NCI-H1105 treated with DMSO at 0.1 percent for 48 hours (cell line): ENCODE measurements around the gene IER3.
A peak's percentile ranks its signal among the peaks of the same experiment; 100 is the strongest.
"Not testable (repeated sequence)": the region's sequence is repeated elsewhere in the genome, so short reads cannot be mapped to it uniquely, and the experiment has no call there.

Source experiments
- DNase-seq: peaks from one replicate; lab custom pipeline; 2025; lab: John Stamatoyannopoulos, UW

IER3 gene

GRCh38 chr6:30768634-30769087 is 24.3 kb upstream of the IER3 start:
- no peak for DNase-seq

- DNase-seq, result no peak
Observed at GRCh38 chr6:30767944-30768301, 23.6 kb upstream of the IER3 start.

- DNase-seq, result no peak
Observed at GRCh38 chr6:30767158-30767943, 23.0 kb upstream of the IER3 start.

GRCh38 chr6:30766461-30767157 is 22.3 kb upstream of the IER3 start:
- no peak for DNase-seq

DNA sequence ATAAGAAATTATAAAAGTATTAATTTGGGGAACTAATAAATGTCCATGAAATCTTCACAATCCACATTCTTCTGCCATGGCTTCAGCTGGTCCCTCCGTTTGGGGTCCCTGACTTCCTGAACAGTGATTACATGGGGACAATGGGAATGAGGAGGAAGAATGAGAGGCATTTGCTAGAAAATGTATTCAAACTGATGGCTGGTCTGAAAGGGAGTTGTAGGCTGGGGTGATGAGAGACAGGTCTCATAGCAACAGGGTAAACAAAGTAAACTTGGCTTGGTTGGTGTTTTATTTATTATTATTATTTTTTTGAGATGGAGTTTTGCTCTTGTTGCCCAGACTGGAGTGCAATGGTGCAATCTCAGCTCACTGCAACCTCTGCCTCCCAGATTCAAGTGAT is 21.1 kb upstream of the IER3 start:
- not testable (repeated sequence) for DNase-seq

- DNase-seq, result not testable (repeated sequence)
Observed at GRCh38 chr6:30764490-30765043, 20.2 kb upstream of the IER3 start.

- no peak for DNase-seq
Observed at GRCh38 chr6:30763618-30764489, 19.5 kb upstream of the IER3 start.

GRCh38 chr6:30763155-30763617 is 18.8 kb upstream of the IER3 start:
- no peak for DNase-seq

DNA sequence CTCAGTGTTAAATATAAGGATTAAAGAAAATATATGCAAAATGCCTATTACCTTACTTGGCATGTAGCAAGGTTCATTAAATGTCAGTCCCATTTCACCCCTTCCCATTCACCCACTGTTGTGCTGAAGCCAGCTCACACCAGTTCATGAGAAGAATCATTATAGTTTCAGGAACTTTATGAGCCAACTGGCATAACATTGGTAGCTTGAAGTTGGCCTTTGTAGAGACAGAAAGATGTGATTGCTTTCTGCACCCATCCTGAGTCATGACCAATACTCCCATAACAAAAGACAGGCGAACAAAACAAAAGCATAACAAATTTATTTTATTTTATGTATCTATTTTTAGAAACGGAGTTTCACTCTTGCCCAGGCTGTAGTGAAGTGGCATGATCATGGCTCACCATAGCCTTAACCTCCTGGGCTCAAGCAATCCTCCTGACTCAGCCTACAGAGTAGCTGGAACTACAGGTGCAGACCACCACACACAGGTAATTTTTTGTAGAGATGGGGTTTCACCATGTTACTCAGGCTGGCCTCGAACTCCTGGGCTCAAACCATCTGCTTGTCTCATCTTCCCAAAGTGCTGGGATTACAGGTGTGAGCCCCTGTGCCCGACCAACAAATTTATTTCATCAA is 17.6 kb upstream of the IER3 start:
- no peak for DNase-seq

- no peak for DNase-seq
Observed at GRCh38 chr6:30760549-30760948, 16.2 kb upstream of the IER3 start.

GRCh38 chr6:30759575-30760239 is 15.4 kb upstream of the IER3 start:
- DNase-seq, result no peak

DNA sequence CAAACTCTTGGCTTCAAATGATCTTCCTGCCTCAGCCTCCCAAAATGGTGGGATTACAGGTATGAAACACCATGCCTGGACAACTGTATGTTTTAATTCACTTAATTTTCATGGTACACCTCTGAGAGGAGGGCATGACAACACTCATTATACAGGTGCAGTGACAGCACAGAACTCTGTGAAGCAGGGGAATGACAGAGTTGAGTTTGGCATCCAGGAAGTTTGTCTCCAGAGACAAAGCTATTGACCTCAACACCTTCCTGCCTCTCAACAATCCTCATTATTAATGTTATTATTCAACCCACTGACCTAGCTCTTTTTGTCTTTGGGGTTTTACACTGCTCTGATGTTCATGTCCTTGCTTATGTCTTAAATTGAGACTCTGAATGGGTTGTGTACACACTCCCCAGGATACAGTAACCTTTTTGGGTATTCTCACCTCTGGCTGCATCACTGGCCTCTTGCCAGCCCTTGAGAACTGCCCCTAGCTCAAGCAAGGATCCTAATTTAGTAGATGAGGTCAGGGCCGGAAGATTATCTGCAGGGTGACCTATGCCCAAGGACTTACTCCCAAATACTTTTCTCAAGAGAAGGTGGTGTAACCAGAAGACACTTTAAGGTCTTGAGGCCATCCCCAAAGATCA is 13.0 kb upstream of the IER3 start:
- no peak for DNase-seq

GRCh38 chr6:30756405-30757003 is 12.2 kb upstream of the IER3 start:
- DNase-seq, result not testable (repeated sequence)

DNA sequence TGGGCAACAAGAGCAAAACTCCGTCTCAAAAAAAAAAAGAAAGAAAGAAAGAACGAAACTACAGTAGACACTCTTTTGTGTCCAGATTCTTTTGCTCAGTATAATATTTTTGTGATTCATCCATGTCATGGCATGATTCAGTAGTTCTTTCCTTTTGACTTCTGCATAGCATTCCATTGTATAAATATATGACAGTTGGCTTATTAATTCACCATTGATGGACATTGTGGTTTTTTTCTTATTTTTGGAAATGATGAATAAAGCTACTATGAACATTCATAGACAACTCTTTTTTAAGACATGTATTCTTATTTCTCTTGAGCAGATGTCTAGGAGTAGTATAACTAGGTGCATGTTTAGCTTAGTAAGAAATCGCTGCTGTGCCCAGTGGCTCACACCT is 10.3 kb upstream of the IER3 start:
- DNase-seq, result no peak

DNA sequence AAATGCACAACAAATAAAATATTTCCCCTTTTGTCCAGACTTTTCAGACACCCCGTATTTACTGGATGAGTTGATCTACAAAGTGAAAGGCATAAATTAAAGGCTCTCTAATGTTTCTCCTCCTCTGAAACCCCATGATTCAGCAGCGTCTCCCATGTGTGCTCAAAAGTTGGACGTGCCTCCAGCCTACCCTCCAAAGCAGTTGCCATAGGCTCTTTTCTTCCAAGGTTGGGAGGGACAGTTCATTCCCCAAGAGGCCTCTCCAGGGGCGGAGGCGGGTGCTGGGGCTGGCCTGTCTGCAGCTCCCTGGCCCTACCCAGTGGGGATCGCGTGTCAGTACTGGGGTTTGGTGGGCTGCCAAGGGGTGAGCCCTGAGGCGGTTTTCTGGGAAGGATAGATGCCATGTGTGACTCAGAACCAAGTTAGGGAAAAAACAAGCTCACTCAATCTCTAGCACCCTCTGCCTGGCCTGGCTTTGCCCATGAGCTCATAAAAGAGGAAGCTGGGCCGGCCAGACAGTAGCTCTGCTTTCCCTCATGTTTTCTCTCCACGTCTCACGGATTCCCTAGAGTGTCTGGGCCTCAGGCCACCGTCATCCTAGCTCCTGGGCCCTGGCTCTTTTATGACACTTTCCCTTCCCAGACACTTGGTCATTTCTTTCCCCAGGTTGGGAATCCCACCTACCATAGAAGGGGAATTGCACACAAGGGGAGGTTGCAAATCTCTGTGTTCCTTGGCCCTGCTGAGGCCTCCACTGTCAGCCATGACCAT is 8.0 kb upstream of the IER3 start:
- peak; percentile 5 for DNase-seq

DNA sequence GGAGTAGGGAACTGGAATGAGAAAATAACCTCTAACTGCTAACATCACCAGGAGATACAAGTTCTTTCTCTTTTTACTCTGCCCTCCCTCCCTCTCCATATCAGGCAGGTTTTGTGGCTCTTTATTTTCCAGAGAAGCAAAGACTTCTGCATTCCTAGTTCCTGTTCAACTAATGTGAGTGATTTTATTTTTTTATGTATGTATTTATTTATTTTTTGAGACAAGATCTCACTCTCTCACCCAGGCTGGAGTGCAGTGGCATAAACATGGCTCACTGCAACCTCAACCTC is 6.0 kb upstream of the IER3 start:
- no peak for DNase-seq

GRCh38 chr6:30749554-30750378 is 5.4 kb upstream of the IER3 start:
- no peak for DNase-seq

GRCh38 chr6:30748851-30749540 is 4.6 kb upstream of the IER3 start:
- no peak for DNase-seq
